GM18517 (cell line): ENCODE measurements around the gene FKBP14.
A peak's percentile ranks its signal among the peaks of the same experiment; 100 is the strongest.

Experiments used
- ATAC-seq: cut with Tn5 transposase; IDR thresholded peaks from one replicate; pipeline ENCODE4 v1.9.1; 2021; ENCODE audit warnings: mild to moderate bottlenecking, moderate library complexity; ENCODE audit not compliant: unreplicated experiment

Gene FKBP14

GRCh38 chr7:29993140-29993539, 33.4 kb downstream of the FKBP14 start:
- no peak for ATAC-seq

GRCh38 chr7:29991937-29992336, 34.6 kb downstream of the FKBP14 start:
- no peak for ATAC-seq

GRCh38 chr7:29990931-29991330, 35.6 kb downstream of the FKBP14 start:
- no peak for ATAC-seq

- peak; percentile 32 for ATAC-seq
These were observed 37.1 kb downstream of the FKBP14 start, which contains the start of gene SCRN1 for GRCh38 chr7:29989257-29989995. Gene SCRN1 (minus strand): TSS chr7:29989801. CDS start chr7:29969067, 20,734 bp downstream.

GRCh38 chr7:29988424-29989256, 37.9 kb downstream of the FKBP14 start:
- ATAC-seq = peak; percentile 25

- no peak for ATAC-seq
These were observed 38.6 kb downstream of the FKBP14 start for GRCh38 chr7:29987811-29988317.

- no peak for ATAC-seq
These were observed 39.4 kb downstream of the FKBP14 start for GRCh38 chr7:29987083-29987482.

- no peak for ATAC-seq
These were observed 46.4 kb downstream of the FKBP14 start for GRCh38 chr7:29980151-29980550.

- ATAC-seq = no peak
These were observed 48.4 kb downstream of the FKBP14 start for GRCh38 chr7:29977886-29978651.

- ATAC-seq = no peak
These were observed 49.7 kb downstream of the FKBP14 start for GRCh38 chr7:29976673-29977415.

GRCh38 chr7:29976266-29976665, 50.2 kb downstream of the FKBP14 start:
- ATAC-seq = no peak

GRCh38 chr7:29975561-29975960, 50.9 kb downstream of the FKBP14 start:
- ATAC-seq = no peak

- ATAC-seq = no peak
These were observed 52.2 kb downstream of the FKBP14 start for GRCh38 chr7:29974286-29974685.

- no peak for ATAC-seq
These were observed 54.2 kb downstream of the FKBP14 start for GRCh38 chr7:29972315-29972669.

GRCh38 chr7:29971566-29972314, 54.8 kb downstream of the FKBP14 start:
- ATAC-seq = no peak

- ATAC-seq = no peak
These were observed 56.3 kb downstream of the FKBP14 start for GRCh38 chr7:29970158-29970557.

- no peak for ATAC-seq
These were observed 56.8 kb downstream of the FKBP14 start for GRCh38 chr7:29969738-29970137.

GRCh38 chr7:29968683-29969395, 57.7 kb downstream of the FKBP14 start:
- no peak for ATAC-seq

- ATAC-seq = no peak
These were observed 61.5 kb downstream of the FKBP14 start for GRCh38 chr7:29965030-29965429.
